CD4-positive, alpha-beta T cell treated with Interleukin-6 for 4 hours (primary cell): ENCODE data around the gene ABHD18.
"Not testable (repeated sequence)": the region's sequence is repeated elsewhere in the genome, so short reads cannot be mapped to it uniquely, and the experiment has no call there.

Experiments used
- DNase-seq: peaks from one replicate; pipeline ENCODE4 v3.0.0-alpha.2; 2020; ENCODE audit warnings: mixed read lengths

The ABHD18 gene

GRCh38 chr4:127995776-127996175, 30.6 kb downstream of the ABHD18 start:
- no peak for DNase-seq

DNA sequence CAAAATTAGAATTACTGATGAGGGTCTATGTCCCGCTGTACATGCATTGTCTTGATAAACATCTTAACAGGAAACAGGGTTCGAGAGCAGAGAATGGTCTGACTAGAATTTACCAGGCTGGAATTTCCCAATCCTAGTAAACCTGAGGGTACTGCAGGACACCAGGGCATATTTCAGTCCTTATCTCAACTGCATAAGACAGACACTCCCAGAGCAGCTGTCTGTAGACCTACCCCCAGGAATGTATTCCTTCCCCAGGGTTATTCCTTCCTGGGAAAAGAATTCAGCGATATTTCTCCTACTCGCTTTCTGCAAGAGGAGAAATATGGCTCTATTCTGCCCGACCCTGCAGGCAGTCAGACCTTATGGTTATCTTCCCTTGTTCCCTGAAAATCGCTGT, 31.3 kb downstream of the ABHD18 start:
- not testable (repeated sequence) for DNase-seq

DNA sequence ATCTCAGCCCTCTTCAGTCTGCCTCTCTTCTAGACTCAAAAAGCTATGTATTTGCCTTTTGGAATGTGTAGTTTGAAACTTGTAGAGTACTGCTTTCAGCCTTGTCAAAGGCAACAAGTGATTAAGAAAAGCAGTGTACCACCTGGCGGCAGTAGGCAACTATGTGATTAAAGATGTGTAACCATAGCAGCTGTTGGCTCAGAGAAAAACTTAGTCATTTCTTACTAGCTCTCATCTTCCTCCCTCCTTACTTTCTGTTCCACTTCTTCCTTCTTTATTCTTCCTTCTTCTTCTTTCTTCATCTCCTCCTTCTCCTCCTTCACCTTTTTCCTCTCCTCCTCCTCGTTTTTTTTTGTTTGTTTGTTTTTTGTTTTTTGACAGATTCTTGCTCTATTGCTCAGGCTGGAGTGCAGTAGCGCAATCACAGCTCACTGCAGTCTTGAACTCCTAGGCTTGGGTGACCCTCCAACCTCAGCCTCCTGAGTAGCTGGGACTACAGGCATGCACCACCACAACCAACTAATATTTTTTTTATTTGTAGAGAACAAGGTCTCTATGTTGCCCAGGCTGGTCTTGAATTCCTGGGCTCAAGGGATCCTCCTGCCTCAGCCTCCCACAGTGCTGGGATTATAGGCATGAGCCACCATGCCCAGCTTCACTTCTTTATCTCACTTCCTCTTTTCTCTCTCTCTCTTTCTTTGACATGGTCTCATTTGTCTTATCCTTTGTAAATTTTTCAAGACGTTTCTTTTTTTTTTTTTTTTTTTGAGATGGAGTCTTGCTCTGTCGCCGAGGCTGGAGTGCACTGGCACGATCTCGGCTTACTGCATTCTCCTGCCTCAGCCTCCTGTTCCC, 32.6 kb downstream of the ABHD18 start:
- peak; percentile 12 for DNase-seq

DNA sequence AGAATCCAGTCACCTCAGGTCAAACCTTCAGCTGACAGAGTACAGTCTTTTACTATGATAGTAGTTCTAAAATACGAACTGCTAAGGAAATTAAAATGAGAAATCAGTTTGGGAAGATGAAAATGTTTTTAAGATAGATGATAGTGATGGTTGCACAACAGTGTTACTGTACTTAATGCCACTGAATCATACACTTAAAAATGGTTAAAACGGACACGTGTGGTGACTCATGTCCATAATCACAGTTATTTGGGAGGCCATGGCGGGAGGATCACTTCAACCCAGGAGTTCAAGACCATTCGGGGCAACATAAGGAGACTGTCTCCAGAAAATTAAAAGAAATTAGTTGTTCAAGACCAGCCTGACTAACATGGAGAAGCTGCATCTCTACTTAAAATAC, 41.4 kb downstream of the ABHD18 start:
- no peak for DNase-seq

- no peak for DNase-seq
Observed at GRCh38 chr4:128009428-128009827, 44.2 kb downstream of the ABHD18 start.

- no peak for DNase-seq
Observed at GRCh38 chr4:128025319-128025718, 60.1 kb downstream of the ABHD18 start.

GRCh38 chr4:128029907-128030306, 64.7 kb downstream of the ABHD18 start:
- DNase-seq, result no peak

GRCh38 chr4:128031756-128032384, 66.7 kb downstream of the ABHD18 start:
- no peak for DNase-seq

GRCh38 chr4:128039568-128039967, 74.4 kb downstream of the ABHD18 start:
- DNase-seq, result no peak

- DNase-seq, result not testable (repeated sequence)
Observed at GRCh38 chr4:128047019-128047418, 81.8 kb downstream of the ABHD18 start.

DNA sequence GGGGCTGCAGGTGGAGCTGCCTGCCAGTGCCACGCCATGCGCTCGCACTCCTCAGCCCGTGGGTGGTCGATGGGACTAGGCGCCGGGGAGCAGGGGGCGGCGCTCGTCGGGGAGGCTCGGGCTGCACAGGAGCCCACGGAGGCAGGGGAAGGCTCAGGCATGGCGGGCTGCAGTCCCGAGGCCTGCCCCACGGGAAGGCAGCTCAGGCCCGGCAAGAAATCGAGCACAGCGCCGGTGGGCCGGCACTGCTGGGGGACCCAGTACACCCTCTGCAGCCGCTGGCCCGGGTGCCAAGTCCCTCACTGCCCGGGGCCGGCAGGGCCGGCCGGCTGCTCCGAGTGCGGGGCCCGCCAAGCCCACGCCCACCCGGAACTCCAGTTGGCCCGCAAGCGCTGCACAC, 82.3 kb downstream of the ABHD18 start:
- DNase-seq, result not testable (repeated sequence)

- DNase-seq, result not testable (repeated sequence)
Observed at GRCh38 chr4:128051229-128051628, 86.0 kb downstream of the ABHD18 start.

GRCh38 chr4:128054907-128055306, 89.7 kb downstream of the ABHD18 start:
- not testable (repeated sequence) for DNase-seq

GRCh38 chr4:128055441-128056206, 90.4 kb downstream of the ABHD18 start:
- not testable (repeated sequence) for DNase-seq

DNA sequence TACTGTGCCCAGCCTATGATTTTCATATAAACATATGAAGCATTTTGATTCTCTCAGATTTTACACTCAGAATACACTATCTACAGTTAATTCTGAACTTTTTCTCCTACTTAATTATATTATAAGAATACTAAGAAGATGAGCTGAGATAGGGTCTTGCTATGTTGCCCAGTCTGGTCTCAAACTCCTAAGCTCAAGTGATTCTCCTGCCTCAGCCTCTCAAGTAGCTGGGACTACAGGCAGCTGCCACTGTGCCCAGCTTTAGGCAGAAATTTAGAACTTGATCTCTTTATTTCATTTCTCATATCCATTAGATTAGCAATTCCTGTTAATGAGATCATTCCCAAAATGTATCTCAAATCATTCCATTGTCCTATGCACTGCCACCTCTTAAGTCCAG, 91.2 kb downstream of the ABHD18 start:
- DNase-seq, result no peak

- no peak for DNase-seq
Observed at GRCh38 chr4:128060121-128060698, 95.0 kb downstream of the ABHD18 start.

DNA sequence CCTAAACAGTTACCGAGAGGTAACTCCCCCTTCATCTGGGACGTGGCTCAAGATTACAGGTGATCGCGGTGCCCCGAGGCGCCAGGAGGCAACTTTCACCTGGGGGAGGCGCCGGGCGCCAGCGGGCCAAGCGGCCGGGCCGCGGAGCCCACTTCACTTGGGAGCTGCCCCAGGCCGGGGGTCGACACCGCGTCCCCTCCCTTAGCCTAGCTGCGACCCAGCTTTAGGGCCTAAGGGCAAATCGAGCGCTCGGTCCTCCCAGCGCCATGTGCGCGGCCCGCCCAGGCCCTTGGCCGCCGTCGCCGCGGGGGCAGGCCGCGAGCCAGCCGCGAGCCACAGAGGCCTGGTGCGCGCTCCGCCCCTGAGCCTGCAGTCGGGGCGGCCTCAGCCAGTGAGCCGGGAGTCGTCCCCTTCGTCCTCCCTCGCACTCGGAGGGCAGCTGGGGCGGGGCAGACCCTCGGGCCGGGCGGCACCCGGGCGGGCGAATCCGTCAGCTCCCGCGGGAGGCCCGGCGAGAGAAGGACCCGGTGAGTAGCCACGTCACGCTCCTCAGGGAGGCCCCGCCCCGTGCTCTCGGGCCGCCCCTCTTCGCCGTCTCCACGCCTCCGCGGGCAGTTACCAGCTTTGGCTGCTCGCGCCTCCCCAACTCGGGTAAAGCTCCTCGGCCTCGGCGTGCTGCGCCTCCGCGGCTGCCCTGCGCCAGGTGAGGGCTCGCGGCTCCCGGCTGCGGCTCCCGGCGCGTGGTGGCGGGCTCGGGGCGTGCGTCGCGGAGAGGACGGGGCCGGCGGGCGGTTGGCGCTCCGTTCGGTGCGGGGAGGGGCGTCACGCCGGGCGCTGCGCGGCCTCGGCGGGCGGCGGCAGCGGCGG, 95.7 kb downstream of the ABHD18 start, which contains the start of gene LARP1B:
LARP1B (plus strand) TSS at position 614 of the 867 bp plus-strand sequence. CDS start 13,640 bp downstream, outside the sequence.
- DNase-seq, result peak; percentile 95

DNA sequence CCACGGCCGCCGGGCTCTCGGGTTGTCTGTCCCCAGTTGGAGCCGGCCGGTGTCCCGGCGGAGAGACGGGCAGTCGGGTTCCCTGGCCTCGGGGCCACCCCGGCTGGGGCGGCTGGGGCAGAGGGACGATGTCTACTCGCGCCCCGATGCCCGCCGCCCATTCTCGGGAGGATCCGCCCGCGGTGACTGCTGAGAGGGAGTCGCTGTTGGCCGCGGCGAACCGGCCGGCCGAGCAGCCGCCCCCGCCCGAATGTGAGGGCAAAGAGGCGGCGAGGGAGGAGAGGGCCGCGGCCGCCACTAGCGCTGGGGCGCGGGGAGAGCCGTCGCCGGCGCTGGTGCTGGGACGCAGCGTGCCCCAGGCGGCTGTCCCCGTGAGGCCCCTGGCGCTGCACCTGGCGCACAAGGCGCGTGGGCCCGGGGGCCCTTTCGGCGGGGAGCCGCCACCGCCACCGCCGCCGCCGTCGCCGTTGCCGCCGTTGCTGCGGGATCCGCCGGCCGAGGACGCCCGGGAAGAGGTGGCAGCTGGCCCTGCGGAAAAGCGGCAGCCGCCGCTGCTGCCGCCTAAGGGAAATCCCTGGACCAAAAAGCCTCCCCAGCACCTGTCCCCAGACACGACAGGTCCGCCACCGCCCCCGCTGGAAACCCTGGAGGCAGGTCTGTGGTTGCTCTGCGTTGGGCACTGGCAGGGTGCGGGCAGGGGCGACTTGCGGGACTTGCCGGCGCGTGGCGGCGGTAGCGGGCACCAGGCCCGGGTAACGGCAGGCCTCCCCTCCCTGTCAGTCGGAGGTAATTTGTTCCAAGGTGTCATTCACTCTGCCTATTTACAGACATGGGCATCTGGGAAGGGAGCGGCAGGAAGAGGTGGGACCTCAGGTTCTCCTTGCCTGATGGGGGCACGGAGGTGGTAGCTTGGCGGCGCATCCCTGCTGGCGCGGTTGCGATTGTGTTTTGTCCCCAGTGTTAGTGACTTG, 96.6 kb downstream of the ABHD18 start:
- DNase-seq, result peak; percentile 60

GRCh38 chr4:128066453-128066820, 101.2 kb downstream of the ABHD18 start:
- not testable (repeated sequence) for DNase-seq

DNA sequence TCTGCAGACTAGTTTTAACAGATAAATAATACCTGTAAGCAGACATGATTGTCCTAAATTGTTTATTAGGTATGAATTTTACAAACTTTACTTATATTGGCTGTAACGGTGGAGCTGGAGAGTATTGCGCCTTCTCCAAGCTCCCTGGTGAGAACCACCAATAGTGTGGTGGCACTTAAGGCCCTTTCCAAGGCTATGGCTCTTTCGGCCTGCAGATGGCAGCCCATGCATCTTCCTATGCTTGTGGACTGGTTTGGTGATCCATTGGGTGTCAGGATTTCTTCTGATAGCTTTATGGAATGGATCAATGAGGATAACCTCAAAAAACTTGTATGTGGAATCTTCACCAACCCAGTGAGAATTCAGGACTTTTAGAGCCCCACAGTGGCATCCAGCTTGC, 103.7 kb downstream of the ABHD18 start:
- no peak for DNase-seq

DNA sequence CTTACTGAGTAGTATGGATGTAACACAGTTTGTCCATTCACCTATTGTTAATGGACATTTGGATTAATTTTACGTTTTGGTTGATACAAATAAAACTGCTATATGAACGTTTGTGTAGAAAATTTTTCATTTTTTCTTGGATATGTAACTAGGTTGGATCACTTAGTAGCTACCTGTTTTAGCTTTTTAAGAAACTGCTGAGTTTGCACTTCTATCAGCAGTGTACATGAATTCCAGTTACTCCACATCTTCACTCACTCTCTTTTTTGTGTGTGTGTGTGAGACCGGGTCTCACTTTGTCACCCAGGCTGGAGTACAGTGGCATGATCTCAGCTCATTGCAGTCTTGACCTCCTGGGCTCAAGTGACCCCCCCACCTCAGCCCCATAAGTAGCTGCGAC, 111.3 kb downstream of the ABHD18 start:
- DNase-seq, result no peak
